HG02943 (cell line): ENCODE results near the gene TPSG1.
"Not testable (repeated sequence)": the region's sequence is repeated elsewhere in the genome, so short reads cannot be mapped to it uniquely, and the experiment has no call there.

Source experiments
- ATAC-seq: cut with Tn5 transposase; IDR thresholded peaks from one replicate; pipeline ENCODE4 v1.9.1; 2021; ENCODE audit warnings: mild to moderate bottlenecking, low read depth, moderate library complexity; ENCODE audit not compliant: unreplicated experiment

Gene TPSG1

DNA sequence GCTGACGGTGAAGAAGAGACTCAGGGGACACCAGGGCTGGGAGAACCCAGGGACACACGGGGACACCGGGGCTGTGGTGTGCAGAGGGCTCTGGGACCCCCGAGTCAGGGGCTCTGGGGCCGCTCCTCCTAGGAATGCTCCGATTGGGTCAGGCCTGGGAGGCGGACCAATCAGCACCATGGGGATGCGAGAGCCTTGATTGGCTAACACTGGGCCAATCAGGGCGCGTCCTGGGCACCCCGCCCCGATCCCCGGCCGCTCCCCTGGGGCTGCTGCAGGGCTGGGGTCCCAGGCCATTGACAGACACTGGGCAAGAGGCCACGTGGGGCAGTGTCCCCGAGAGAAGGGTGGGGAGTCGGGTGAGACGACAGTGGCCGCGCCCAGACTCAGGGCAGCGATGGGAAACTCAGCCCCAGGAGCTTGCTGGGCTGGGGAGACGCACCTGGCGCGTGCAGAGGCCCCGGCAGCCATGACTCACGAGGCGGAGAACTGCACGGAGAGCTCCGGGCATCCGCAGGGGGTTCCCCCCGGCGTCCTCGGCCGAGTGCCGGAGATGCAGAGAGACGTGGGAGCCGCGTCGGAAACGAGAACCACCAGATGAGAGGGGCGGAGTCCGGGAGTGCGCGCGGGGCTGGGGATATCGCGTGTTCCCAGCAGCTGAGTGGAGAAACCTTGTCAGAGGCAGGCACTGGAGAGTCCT is 7.1 kb upstream of the TPSG1 start:
- ATAC-seq = not testable (repeated sequence)

GRCh38 chr16:1231301-1231700 is 6.2 kb upstream of the TPSG1 start:
- not testable (repeated sequence) for ATAC-seq

GRCh38 chr16:1230471-1231212 is 5.6 kb upstream of the TPSG1 start:
- not testable (repeated sequence) for ATAC-seq

DNA sequence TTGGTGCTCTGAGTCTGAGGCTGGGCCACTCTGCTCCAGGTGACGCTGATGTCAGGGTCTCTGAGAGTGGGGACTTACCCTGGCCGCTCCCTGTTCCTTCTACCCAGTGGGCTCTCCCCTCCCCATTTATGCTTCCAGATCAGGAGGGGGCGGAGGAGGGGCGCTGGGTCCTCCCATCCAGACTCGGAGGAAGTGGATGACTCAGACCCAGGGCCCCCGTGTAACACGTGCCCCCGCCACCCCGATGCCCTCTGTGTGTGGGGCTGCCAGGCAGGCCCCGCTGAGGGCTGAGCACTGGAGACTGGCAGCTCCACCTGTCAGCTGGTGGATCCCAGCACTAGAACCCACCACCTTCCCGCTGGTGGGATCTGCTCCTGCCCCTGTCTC is 5.0 kb upstream of the TPSG1 start, which contains the start of gene TPSB2:
TPSB2 (minus strand) TSS at position 101 of the 387 bp plus-strand sequence. CDS start 233 bp downstream, outside the sequence.
- ATAC-seq = not testable (repeated sequence)

- not testable (repeated sequence) for ATAC-seq
These were observed 4.4 kb upstream of the TPSG1 start for GRCh38 chr16:1229476-1229875.

GRCh38 chr16:1228227-1228626 is 3.2 kb upstream of the TPSG1 start:
- ATAC-seq = not testable (repeated sequence)

- ATAC-seq = not testable (repeated sequence)
These were observed 1.6 kb upstream of the TPSG1 start for GRCh38 chr16:1226692-1227091.

GRCh38 chr16:1225728-1226311 is 752 bp upstream of the TPSG1 start:
- ATAC-seq = not testable (repeated sequence)

DNA sequence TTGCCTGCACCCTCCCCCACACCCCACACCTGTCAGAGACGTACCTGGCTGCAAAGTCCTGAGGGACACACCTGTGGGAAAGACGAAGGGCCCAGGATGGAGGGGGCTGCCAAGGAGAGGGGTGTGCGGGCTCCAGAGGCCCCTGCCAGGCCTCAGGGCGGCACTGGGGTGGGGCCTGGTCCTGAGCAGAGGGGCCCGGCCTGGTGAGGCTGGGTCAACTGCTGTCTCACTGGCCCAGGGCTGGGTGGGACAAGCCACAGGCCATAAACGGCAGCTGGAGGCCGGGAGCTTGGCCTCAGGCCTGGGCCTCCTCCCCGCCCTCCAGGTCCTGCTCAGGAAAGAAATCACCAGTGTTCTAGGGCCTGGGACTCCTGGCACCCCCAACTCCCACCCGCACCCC is 510 bp downstream of the TPSG1 start:
- ATAC-seq = no peak

DNA sequence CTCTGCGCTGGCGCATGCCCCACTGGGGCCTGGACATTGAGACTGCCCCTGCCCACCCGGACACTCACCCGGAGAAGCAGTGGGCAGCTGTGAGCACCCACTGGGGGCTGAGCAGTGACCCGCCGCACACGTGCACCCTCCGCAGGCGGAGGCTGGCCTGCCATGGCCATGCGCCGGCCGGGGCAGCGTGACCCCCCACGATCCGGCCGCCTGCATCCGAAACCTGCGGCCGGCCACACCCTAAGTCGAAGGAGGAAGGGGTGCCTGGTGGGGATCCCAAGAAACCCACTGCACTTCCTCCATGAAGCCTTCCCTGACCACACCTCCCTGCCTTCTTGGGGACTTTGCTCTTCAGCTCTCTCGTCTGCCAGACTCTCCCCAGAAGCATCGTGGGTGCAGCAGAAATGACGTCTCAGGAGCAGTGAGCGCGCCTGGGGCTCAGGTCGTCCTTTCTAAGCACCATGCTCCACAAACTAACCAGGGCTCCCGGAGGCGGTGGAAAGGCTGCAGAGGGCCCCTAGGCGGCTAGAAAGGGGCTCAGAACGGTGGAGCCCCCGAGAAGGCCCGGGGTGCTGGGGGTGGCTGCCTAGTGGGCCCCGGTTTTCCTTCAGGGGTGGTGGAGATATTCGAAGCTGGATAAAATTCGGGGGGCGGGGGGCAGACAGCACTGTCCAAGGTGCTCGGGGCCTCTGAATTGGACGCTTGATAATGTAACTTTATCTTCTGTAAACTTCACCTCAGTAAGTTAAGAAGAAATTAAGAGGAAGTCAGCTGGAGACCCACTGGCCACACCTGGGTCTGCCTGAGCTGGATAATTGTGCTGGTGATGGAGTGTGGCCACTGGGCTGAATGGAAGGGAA is 1.5 kb downstream of the TPSG1 start:
- no peak for ATAC-seq

DNA sequence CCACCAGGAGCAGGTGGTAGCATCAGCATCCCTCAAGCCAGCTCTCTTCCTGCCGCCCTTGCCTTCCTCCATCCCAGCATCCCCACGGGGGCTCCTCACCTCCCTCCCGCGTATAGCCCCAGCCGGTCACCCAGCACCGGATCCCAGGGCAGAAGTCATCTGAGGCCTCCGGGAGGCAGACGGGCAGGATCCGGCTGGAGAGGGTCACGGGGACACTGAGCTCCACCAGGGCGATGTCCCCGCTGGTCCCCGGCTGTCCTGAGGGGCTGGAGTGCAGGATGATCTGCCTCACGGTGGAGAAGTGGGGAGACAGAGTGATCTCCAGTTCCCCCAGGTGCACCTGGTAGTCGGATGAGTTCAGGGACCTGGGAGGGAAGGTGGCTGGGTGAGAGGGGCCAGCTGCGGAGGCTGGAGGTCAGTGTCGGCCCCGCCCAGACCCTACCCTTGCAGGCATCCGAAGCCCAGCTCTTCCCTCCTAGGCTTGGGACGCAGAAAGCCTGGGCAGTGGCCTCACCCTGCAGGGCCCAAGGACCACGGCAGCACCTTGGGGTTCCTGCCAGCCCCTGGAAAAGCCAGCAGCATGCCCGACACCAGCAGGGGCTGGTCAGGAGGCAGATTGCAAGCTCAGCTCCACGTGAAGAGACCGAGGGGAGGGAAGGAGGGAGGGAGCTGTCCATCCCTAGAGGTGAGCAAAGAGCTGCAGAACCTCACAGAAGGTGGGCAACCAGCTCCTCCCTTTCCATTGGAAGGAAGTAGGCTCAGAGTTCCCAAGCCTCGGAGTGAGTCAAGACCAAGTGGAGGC is 2.3 kb downstream of the TPSG1 start:
- no peak for ATAC-seq

DNA sequence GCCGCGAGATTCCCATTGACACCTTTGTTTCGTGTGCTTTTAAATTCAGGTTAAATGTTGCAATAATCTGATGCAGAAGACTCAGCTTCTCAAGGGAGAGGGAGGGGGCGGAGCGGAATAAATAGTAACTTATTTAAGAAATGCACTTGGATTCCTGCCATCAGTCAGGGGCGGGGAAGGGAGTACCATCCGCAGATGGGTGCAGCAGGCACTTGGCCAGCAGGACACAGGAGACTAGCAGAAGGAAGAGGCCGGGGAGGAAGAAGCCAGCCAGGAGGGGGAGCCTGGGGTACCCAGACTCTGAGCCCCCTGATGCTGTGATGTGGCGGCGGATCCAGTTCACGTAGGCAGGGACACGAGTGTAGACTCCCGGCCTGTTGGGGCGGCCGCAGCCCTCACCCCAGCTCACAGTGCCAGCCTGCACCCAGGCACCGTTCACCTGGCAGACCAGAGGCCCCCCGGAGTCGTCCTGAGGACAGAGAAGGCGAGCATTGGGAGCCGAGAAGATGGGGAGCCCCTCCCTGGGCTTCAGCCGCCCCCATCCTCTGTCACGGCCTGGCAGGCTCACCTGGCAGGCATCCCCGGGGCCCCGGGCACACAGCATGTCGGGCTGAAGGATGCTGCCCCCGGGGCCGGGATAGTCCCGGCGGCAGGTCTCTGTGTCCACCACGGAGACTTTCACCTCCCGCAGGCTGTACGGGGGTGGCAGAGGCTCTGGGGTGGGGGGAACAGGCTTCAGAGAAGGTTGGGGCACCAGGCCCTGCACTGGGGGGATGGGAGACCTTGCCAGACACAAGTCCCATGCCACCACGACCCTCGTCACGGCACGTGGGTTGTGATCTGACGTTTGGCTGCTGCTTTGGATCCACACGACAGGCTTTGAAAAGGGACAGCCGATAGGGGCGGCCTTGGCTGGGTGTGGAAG is 3.2 kb downstream of the TPSG1 start:
- no peak for ATAC-seq

DNA sequence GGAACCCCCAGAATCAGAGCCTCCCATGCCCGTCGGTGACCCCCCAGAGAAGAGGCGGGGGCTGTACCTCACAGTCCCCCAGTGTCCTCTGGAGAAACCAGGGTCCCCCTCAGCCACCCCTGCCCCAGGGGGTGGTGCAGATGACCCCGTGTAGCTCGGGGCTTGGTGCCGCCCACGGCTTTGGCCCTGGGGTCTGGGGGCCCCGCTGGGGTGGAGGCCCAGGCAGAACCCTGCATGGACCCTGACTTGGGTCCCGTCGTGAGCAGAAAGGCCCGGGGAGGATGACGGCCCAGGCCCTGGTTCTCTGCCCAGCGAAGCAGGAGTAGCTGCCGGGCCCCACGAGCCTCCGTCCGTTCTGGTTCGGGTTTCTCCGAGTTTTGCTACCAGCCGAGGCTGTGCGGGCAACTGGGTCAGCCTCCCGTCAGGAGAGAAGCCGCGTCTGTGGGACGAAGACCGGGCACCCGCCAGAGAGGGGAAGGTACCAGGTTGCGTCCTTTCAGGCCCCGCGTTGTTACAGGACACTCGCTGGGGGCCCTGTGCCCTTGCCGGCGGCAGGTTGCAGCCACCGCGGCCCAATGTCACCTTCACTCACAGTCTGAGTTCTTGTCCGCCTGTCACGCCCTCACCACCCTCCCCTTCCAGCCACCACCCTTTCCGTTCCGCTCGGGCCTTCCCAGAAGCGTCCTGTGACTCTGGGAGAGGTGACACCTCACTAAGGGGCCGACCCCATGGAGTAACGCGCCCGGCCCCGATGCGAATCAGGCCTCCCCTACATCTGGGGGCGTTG is 4.0 kb downstream of the TPSG1 start:
- no peak for ATAC-seq

GRCh38 chr16:1220098-1220728 is 4.9 kb downstream of the TPSG1 start:
- ATAC-seq = no peak

DNA sequence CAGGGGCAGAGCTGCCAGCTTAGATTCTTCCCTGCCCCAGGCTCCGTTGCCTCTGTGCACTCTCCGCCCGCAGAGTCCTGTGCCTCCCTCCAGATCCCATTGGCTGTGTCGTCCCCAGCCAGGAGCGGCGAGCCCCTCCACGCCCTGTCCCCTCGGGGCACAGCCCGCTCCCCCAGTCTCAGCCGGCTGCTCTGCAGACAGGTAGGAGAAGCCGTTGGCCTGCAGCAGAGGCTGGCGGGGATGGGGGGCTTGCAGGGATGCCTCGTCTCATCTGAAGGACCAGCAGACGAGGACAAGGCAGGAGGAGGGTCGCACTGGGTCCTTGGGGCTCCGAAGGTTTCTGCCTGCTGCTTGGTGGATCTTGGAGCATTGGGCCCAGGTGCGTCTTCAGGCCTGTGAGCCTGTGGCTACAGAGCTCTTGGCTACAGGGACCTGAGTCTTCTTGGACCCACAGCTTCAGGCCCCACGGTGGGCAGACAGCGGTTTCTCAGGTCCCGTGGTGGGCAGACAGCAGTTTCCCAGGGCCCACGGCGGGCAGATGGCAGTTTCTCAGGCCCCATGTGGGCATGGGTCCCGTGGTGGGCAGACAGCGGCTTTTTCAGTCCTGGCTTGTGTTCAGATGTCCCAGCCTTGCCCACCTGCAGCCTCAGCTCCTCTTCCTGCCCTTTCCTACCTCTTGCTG is 6.0 kb downstream of the TPSG1 start:
- ATAC-seq = no peak

GRCh38 chr16:1218061-1218929 is 6.8 kb downstream of the TPSG1 start:
- no peak for ATAC-seq
